Measurements from ENCODE around the gene PKHD1. TPM values are rescaled to one million over a fixed set of nuclear protein-coding genes. Genes with fewer than 3 reads are reported as not detected.

The PKHD1 gene
- total RNA-seq, 1 experiment from 2014 or later = 0.09 TPM

GRCh38 chr6:51842804-51843378 is 244.5 kb downstream of the PKHD1 start:
- Histone ChIP-seq H3K23ac (ENCODE audit: insufficient read length, low read depth, low read length) (no peak overlapping the region), H3K79me1 (ENCODE audit: insufficient read depth, low read depth, low read length, poor library complexity, severe bottlenecking) (no peaks in the 10 kb centered on the region), H3K4ac (ENCODE audit: low read depth, low read length) (no peak overlapping the region), H3K27ac (ENCODE audit: insufficient read length, low read depth, low read length) (no peak overlapping the region), H3K9me3 (ENCODE audit: control insufficient read depth, low read depth, low read length) (no peaks in the 10 kb centered on the region), H2BK5ac (ENCODE audit: insufficient read length, low read length) (no peak overlapping the region), H3K56ac (ENCODE audit: insufficient read length, low read depth, low read length) (no peak overlapping the region), H3T11ph (ENCODE audit: low read length) (no peak overlapping the region), H3K18ac (ENCODE audit: insufficient read length, low read depth, low read length) (no peak overlapping the region), H3K4me2 (ENCODE audit: insufficient read depth, insufficient read length, low read length) (no peak overlapping the region), H3K79me2 (ENCODE audit: insufficient read depth, low read length) (no peaks in the 10 kb centered on the region), H3K27me3 (ENCODE audit: insufficient read depth, low read length) (no peaks in the 10 kb centered on the region), H2BK12ac (ENCODE audit: insufficient read length, low read depth, low read length) (no peak overlapping the region), H2BK15ac (ENCODE audit: low read depth, low read length) (no peak overlapping the region), H3K4me1 (ENCODE audit: insufficient read depth, low read length) (peaks cover 4% of the 10 kb centered on the region; the same call in 1 of the 2 replicates), H4K5ac (ENCODE audit: insufficient read length, low read depth, low read length) (no peak overlapping the region), H4K91ac (ENCODE audit: insufficient read length, low read depth, low read length) (no peak overlapping the region), H3K23me2 (ENCODE audit: insufficient read length, low read depth, low read length, poor library complexity, severe bottlenecking) (no peaks in the 10 kb centered on the region), H4K20me1 (ENCODE audit: control insufficient read depth, insufficient read depth, insufficient read length) (peaks cover 3% of the 10 kb centered on the region), H4K8ac (replicated peaks; ENCODE audit: insufficient read length, low read depth, low read length) (no peak overlapping the region), H2BK20ac (ENCODE audit: low read depth, low read length, poor library complexity, severe bottlenecking) (no peak overlapping the region), H2BK120ac (ENCODE audit: low read depth, low read length, poor library complexity, severe bottlenecking) (no peak overlapping the region), H3K9ac (ENCODE audit: extremely low read depth, insufficient read length, low read length) (no peak overlapping the region), H2AFZ (ENCODE audit: low read length) (no peak overlapping the region), H2AK5ac (ENCODE audit: insufficient read length, low read length) (no peak overlapping the region), H3K14ac (ENCODE audit: insufficient read depth, low read length) (no peak overlapping the region)
- no CpG with 5 or more reads among the region's 8 CpGs for WGBS (ENCODE audit: extremely low coverage, insufficient read length, low lambda C conversion rate)
- H3K4me1 Mint-ChIP-seq = peaks cover 24 to 31% of the 10 kb centered on the region in 2 experiments
- no peaks in the 10 kb centered on the region for H3K27me3 Mint-ChIP-seq (ENCODE audit: low read depth)
- H3K27ac Mint-ChIP-seq = peak overlapping the region; percentile 12 to 80 (median 52); a peak in 1 of 7 replicates
- no peak for TF ChIP-seq CTCF (conservative IDR thresholded peaks at IDR 0.05)
- peak overlapping the region in 1 of 2 experiments; percentile 36; a peak in 2 of 5 replicates for H3K4me3 Mint-ChIP-seq
- no peak for DNase-seq
- no peaks in the 10 kb centered on the region for H3K9me3 Mint-ChIP-seq
- no peaks in the 10 kb centered on the region for H3K36me3 Mint-ChIP-seq (ENCODE audit: insufficient read depth in 1 of 3, low read depth in 3 of 3)
